Muscle of arm (tissue), 12 donors: ENCODE measurements around the gene PDZD8. TPM values are rescaled to one million over a fixed set of nuclear protein-coding genes. Genes with fewer than 3 reads are reported as not detected.
"Not testable (repeated sequence)": the region's sequence is repeated elsewhere in the genome, so short reads cannot be mapped to it uniquely, and the experiment has no call there.

Experiments
- DNase-seq: peaks from one replicate; pipeline ENCODE4 v3.0.0-alpha.2; 2013
- polyA plus RNA-seq, 12 donors: library from polyadenylated mRNA; unstranded; fragments of 120-200 nt; gene quantifications; one replicate each; pipeline ENCODE4 v1.2.1, GENCODE V29; 2013; ENCODE audit not compliant: insufficient read length in 12 of 12

The PDZD8 gene
- polyA plus RNA-seq, 12 donors, result 11.6 to 24.2 (median 16.6) TPM; not detected in 1

DNA sequence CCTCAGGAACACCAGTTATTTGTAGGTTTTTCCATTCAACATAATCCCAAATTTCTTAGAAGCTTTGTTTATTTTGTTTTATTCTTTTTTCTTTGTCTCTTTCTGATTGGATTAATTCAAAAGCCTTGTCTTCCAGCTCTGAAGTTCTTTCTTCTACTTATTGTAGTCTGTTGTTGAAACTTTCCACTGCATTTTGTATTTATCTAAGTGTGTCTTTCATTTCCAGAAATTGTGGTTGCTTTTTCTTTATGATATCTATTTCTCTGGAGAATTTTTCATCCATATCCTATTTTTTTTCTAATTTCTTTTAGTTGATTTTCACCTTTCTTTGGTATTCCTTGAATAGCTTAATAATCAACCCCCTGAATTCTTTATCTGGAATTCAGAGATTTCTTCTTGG, 75.8 kb downstream of the PDZD8 start:
- no peak for DNase-seq

DNA sequence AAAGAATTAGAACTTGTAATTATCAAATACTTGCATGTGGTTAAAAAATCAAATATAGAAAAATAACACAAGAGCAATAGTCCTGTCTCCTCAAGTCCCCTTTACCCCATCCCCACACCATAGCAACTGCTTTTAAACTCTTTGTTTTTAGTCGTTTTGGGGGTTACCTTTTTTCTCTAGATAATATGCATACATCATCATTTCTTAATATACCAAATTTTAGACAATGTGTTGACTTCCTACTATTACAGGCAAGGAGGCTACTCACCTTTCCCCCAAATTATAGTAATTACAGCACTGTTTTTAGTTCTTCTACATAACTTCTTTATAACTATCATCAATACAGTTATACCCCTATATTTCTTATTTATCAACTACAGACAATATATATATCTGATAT, 77.0 kb downstream of the PDZD8 start:
- DNase-seq, result no peak

DNA sequence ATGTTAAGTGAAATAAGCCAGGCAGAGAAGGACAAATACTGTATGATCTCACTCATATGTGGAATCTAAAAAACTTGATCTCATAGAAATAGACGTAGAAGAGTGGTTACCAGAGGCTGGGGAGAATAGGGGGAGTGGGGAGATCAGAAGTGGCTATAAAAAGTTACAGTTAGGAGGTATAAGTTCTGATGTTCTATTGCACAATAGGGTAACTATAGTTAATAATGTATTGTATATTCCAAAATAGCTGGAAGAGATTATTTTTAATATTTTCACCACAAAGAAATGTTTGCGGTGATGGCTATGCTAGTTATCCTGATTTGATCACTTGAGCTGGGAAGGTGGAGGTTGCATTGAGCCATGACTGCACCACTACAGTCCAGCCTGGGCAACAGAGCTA, 80.5 kb downstream of the PDZD8 start:
- no peak for DNase-seq

DNA sequence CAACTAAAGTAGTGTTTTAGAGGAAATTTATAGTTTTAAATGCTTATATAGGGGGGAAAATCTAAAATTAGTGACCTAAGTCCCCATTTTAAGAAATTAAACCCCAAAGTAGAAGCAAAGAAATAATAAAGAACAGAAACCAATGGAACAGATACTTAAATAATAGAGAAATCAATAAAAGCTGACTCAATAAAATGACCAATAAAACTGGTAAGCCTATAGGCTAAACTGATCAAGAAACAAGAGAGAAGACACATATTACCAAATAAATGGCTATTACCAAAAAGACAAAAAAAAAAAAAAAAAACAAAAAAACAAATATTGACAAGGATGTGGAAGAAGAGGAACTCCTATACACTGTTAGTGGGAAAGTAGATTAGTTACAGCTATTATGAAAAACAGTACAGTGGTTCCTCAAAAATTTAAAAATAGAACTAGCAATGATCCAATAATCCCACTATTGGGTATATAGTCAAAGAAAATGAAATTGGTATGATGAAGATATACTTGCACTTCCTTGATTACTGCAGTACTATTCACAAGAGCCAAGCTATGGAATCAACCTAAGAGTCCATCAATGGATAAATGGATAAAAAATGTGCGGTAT, 81.1 kb downstream of the PDZD8 start:
- DNase-seq, result no peak

DNA sequence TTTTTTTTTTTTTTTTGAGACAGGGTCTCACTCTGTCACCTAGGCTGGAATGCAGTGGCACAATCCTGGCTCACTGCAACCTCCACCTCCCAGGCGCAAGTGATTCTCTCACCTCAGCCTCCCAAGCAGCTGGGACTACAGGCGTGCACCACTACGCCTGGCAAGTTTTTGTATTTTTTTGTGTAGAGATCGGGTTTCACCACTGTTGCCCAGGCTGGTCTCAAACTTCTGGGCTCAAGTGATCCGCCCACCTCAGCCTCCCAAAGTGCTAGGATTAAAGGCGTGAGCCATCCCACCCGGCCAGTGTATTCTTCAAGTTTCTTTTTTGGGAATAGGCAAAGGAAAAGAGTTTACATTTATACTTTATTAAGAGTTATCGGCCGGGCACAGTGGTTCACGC, 84.4 kb downstream of the PDZD8 start:
- not testable (repeated sequence) for DNase-seq

DNA sequence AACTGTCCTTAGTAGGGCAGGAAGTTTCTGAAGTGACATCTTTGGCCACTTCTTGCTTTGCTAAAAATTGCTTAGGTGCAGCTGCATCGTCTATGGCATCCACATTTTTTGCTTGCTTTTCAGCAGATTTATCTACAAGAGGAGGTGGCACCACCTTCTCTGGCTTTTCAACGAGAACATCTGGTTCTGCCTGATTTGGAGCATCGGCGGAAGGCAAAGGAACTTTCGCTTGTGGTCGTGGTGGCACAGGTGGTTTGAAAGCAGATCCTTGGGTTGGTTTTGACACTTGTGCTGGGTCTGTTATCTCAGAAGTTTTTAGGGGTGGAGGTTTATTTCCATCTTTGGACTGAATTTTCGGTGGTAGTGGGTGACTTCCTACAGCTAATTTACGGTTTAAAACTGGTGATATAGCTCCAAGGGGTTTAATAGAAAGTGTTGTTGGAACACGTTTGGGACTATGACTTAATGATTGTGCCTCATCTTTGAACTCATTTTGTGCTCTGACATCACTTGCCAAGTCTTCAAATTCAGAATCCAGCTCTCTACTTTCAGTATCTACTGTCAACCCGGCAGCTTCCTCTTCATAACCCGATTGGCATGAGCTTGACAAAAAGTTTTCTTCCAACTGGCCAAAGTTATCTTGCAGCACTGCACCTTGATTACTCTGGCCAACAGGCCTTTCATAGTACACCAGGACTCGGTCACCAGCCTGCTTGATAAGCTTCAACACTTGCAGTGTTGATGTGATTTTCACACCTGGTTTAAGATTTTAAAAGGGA, 90.3 kb downstream of the PDZD8 start:
- DNase-seq, result no peak

DNA sequence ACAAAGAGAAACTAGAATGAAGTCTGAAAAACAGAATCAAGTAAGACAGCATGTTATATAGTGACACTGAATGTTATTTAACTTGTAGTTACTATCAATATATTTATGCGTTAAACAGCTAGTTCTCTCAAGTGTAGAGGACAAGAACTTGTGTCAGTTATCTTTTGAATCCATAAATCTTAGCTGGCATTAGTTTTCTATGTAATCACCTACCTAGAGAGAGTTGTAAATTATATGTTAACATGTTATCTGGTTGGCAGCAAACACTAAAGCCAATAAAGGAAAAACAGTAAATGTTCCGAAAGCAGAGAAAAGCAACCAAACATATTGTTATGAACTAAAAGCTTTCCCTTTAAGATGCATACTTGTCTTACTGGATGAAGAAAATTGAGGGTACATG, 97.6 kb downstream of the PDZD8 start:
- DNase-seq, result no peak

DNA sequence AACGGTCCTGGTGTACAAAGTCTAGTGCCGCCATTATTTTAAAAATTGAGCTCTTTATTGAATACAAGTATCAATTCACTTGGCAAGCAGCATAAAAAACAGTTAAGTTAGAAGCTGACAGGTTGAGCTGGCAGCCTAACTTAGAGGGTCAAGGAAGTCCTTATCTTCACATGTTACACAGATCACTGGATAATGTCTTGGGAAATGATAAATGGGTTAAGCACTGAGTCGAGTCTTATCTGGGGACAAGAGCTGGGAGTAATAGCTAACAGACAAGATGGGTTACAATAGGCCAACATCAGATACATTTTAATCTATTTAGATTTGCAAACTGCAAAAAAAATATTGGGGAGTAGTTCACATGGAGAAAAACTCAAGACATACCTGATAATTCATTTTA, 100.1 kb downstream of the PDZD8 start:
- DNase-seq, result no peak

DNA sequence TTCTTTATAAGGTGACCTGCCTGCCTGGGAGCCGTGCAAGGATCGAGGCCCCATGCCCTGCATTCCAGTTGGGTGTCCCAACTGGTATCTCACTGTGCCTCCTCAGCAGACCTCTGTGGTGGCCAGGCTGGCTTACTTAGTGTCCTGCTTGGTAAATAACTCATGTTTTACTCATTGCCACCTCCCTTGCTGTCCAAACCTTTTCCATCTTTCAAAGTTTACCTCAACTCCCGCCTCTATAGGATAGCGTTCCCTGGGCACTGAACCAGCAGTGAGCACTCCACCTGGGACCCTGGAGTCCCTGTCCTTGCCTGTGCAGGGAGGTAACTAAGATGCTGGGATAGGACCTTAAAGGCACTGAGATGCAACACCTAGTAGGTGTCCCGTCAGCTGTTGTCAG, 100.7 kb downstream of the PDZD8 start:
- DNase-seq, result no peak

DNA sequence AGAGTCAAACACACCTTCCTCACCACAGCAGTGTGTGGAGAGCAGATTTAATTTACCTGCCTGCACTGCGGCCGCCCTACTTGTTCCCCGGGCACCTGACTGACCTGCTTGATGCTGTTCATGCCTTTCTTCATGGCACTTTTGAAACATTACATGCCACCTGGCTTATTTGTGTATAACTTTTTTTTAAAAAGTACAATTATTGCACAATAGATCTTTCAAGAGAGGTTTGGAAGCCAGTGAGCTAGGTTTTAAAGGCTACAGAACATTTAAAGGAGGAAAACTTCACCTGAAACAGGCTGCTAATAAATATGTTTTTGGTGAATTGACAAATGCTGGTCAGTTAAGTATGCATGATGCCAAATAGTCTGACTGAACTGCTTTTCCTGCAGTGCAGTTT, 101.3 kb downstream of the PDZD8 start:
- DNase-seq, result no peak

DNA sequence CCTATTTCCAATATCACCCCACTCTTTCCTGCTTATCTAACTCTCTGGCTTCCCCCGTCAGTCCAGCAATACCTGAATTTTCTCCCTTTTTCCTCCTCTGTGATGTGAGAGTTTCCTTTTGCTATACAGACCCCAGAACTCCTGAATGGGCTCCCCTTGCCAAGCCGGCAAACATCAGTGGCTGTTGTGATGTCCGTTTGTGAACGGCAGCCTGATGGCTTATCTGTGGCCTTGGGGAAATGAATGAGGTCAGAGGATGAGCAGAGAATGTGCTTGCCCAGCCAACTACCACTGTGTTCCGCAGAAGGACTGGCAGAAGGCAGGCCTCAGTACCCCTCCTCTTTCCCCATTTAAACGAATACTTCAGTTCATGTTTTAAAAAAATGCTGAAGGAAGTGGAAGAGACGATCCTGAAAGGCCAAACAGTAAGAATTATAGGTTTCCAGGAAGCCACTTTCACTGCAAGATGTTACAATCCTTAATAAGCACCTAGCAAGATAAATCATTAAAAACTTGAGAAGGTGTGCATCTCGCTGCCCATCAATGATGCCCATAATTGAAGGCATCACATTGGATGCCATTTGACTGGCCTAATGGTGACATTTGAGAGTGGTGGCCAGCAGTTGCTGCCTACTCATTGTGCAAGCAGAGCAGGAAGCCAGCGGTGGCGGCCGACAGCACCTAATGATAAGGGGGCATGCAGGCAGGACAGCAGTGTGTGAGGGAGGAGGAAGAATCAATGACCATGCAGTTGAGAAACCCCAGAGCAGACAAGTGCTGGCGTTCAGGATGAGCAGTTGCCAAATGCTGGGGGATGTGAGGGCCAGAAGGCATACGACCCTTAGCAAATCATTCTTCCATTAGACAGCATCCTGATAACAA, 102.8 kb downstream of the PDZD8 start:
- no peak for DNase-seq

DNA sequence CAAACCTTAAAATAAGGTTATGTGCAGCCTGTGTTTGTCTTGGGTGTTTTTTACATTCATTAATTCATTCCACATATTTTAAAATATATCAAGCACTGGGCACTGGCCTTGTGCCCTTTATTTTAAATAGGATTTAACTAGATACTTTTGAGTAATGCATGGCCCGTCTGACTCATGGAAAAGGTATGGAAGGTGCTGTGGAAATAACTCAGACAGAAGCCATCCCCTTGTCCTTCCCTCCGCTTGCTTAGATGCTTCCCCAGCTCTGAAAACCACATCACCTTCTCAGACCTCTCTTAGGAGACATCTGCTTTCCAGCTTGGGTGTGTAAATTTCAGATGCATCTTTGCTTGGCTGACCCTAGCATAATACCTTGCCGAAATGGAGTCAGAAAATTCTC, 103.8 kb downstream of the PDZD8 start:
- no peak for DNase-seq

DNA sequence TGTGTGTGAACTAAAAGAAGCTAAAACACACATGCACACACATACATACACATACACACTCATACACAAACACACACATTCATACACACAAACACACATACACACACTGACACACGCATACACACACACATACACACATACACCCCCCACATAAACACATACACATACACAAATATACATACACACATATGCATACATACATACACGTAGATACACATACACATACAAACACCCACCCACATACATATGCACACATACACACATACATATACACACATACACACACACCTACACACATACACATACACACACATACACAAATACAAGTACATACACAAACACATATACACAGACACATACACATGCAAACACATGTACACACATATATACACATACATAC, 106.3 kb downstream of the PDZD8 start:
- no peak for DNase-seq

DNA sequence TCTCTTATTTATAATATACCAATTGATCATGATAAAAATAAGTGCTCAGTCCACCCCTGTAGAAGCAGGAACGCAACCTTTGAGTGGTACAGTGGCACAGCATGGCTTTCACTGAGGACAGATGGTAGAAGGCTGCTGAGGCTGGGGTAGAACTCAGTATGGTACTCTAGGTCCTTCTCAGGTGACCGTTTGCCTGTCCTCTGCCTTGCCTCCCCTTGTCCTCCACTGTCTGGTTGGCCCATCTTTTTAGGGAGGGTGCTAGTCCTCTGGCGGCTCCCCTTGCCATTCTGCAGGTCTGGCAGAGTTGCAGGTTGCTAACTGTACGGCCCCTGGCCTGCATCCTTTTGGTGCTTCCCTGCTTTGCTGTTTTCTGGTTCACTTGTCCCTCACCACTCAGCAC, 107.0 kb downstream of the PDZD8 start:
- no peak for DNase-seq

DNA sequence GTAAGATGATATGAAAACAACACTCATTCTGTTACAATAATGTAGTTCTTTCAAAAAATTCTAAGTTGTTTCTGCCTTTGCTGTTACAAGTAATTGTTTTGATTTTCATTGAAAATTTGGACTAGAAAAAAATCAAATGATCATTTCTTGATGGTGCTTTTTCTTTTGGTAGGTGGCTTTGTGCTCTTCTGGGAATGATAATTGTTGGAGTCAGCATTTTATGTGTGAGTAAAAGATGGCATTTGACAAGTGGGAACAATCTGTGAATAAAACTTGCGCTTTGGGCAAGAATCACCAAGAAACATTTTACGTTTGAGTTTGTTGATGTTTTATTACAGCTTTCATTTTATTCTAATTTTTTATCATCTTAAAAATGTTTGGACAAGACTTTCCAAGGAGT, 108.4 kb downstream of the PDZD8 start:
- no peak for DNase-seq

DNA sequence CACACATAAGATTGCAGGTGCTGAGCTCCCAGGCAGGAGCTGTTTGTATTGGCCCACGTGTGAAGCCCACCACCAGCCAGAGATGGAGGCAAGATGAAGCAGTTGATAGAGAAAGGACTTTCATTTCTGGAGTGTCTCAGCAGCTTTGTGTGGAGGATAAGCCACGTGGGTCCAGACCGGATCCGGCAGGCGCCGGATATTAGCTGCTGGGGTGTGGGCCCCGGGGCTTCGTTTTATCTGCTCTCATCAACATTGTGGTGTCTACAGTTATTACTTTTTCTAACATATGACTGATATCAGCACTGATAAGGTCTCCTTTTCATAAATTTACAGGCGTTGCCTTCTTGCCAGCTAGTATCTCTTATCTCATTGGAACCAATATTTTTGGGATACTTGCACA, 108.8 kb downstream of the PDZD8 start:
- DNase-seq, result no peak

DNA sequence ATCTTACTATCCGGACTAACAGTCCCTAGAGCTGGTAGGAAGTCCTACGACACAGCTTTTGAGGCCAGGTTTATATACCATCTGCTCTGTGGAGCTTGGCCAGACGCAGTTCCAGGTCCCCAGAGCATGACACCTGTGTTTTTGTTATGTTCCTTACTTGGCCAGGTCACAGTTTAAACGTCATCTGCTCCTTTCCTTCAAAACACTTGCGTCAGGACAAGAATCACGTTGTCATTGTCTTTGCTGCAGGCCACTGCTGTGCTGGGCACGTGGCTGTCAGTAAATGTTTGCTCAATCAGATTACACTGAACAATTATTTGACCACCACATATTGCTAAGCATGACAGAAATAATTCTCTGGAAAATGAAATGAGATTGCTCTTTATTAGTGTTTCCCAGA, 110.5 kb downstream of the PDZD8 start:
- no peak for DNase-seq

DNA sequence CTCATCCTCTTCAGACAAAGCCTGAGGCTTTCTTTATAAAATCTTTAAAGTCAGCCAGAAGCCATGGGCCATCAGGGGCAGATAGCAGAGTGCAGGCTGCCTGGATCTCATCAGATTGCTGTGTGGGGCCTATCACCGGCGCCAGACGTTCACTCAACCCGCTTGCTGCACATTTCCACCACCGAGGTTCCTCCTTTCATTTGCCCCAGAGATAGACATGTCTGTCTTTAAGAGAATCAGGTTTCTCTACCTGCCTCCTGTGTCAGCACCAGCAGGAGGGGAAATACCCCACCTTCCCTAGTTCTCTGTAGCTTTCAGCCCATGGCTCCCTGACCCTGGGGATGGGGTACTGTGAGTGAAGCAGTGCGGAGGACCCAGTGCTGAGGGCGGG, 112.3 kb downstream of the PDZD8 start:
- no peak for DNase-seq

DNA sequence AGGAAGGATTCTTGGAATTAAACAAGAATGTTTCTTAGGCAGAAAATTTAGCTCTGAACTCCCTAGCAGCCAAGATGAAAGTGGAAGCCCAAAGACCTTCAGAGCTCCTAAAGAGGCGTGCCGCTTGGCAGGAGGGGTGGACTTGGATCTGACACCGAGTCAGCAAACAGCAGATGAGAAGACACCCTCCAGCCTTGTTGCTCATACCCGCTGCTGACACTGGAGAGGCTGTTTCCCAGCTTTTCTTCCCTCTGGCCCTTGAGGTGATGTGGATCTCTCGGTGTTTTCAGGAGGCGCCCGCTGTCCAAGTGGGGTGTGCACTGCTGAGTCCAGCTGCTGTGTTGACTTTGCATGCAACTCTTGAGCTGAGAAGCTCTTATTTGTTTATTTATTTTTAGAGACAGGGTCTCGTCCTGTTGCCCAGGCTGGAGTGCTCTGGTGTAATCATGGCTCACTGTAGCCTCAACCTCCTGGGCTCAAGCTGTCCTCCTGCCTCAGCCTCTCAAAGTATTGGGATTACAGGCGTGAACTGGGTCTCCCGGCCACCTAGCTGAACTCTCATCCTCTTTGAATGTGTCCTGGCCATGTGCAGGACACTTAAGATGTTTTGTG, 112.8 kb downstream of the PDZD8 start:
- no peak for DNase-seq

DNA sequence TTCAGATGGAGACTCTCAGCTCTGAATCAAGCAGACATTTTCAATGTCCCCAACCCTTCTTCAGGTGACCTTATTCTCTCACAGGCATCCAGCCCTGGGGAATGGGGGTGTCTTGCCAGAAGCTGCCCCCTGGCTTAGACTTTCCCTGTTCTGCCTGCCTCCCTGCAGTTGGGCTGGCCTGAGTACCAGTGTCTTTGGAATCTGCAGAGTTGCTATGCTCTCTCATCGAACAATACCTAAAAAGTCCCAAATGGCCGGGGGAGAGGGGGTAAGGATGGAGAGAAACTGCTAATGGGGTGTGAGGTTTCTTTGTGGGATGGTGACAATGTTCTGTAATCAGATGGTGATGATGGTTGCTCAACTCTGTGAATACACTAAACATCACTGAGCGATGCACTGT, 113.7 kb downstream of the PDZD8 start:
- DNase-seq, result no peak

DNA sequence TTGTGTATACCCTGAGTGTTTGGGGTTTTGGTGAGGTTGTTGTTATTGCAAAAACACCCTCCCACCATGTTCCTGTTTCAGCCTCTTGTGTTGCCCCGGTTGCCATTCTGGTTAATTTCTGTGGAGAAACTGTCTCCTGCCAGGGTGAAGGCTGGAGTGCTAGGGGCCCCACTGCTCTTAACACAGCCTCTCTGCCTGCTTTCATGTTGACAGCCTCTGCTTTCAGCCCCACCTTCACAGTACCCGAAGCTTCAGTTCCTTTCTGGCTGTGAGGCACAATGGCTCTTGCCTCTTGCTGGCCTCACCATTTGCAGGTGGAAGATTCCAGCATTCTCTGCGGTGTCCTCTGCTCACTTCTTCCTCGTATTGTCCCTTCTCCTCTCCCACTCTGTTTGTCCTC, 115.2 kb downstream of the PDZD8 start:
- no peak for DNase-seq

DNA sequence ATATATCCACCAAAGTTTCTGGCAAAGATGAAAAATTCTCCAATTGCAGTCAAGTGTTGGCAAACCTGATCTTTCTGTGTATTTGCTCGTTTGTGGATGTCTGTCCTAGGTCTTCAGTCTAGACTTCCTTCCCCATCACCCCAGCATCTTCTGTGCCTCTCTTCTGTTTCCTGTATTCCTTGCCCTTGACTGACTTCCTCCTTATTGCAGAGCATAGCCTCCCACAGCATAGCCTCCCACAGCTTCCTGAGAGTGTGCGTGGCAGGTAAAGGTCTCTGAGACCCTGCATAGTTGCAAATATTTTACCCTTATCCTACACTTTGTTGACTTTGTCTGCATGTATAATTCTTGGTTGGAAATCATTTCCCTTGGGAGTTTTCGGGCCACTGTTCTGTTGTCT, 116.0 kb downstream of the PDZD8 start:
- DNase-seq, result no peak

DNA sequence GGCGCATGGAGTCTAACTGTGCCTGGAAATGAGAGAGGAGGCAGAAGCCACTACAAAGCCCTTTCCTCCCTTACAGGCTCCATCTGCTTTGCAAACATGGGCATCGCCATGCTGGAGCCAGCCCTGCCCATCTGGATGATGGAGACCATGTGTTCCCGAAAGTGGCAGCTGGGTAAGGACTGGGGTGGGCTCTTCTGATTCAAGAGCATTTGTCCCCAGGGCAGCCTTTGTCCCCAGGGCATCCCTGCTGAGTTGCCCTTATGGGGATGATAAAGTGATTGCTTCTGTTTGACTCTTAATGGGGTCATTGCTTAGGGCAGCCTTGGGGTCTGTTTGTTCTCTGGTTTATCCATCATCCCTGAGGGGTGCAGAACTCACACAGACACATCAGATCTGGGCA, 117.5 kb downstream of the PDZD8 start:
- no peak for DNase-seq
